ENCODE data around the gene NMNAT3. TPM values are rescaled to one million over a fixed set of nuclear protein-coding genes. Genes with fewer than 3 reads are reported as not detected.

The NMNAT3 gene
- total RNA-seq, 1 donor, result 1.8 TPM

DNA sequence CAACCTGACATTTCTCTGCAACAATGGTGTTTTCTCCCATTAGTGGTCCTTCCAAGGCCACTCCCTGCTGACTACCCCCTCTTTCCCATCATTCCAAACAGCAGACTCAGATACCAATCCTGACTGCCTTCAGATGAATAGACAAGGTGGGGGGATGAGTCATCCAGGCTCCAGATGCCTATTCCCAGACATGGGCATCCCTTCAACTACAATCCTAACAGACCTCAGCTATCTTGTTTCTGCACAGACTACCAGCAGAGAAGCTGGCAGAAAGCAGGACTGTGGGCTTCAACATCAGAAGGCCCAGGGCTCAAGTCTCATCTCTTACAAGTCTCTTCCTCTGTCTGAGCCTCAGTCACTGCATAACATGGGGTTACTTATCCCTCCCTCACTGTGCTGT lies 140.4 kb downstream of the NMNAT3 start:
- peak; percentile 80 for DNase-seq (ENCODE audit: low read depth)
- no peak overlapping the region for H3K4me3 ChIP-seq (ENCODE audit: low read depth, low read length)
- TF ChIP-seq, protein P1, sequence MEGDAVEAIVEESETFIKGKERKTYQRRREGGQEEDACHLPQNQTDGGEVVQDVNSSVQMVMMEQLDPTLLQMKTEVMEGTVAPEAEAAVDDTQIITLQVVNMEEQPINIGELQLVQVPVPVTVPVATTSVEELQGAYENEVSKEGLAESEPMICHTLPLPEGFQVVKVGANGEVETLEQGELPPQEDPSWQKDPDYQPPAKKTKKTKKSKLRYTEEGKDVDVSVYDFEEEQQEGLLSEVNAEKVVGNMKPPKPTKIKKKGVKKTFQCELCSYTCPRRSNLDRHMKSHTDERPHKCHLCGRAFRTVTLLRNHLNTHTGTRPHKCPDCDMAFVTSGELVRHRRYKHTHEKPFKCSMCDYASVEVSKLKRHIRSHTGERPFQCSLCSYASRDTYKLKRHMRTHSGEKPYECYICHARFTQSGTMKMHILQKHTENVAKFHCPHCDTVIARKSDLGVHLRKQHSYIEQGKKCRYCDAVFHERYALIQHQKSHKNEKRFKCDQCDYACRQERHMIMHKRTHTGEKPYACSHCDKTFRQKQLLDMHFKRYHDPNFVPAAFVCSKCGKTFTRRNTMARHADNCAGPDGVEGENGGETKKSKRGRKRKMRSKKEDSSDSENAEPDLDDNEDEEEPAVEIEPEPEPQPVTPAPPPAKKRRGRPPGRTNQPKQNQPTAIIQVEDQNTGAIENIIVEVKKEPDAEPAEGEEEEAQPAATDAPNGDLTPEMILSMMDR (IDR thresholded peaks at IDR 0.05; ENCODE audit: insufficient read depth, low read length), result no peak

DNA sequence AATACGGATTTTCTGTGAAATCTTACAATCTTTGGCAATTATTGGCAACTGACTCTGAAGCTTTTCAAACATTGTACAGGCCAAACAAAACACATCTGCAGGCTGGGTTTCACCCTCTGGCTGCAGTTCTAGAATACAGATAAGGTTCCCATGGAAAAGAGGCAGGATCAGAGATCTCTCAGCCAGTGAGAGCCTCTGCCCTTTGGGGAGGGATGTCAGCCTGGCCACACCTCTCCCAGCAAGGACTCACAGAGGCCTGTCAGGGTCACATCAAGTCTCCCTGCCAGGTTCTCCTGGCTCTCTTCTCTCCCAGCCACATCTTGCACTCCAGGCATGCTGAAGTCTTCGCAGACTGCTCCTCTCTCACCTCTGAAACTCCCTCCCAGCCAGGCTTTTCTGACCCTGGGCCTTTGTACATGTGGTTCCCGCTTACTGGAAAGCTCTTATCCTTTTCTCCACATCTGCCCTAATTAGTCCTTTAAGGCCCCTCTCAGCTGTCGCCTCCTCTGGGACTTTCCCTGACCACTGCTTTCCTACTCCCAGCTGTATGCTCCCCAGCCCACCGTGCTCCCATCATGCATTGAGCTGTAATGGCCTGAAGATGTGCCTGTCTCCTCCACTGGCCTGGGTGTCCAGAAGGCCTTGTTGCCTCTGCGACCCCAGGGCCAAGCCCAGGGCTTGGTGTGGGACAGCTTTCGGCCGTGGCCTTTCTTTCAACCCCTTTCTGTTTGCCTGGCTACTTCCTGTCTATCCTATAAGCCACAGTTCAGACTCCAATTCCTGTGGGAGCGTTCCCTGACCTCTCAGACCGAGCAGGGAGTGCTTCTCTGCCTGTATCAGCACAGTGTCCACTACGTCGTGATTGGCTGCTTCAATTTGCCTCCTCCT lies 142.5 kb downstream of the NMNAT3 start:
- H3K4me3 ChIP-seq (ENCODE audit: low read depth, low read length), result no peak overlapping the region
- TF ChIP-seq, protein P1 (IDR thresholded peaks at IDR 0.05; ENCODE audit: insufficient read depth, low read length), result no peak
- DNase-seq (ENCODE audit: low read depth), result peak; percentile 97

DNA sequence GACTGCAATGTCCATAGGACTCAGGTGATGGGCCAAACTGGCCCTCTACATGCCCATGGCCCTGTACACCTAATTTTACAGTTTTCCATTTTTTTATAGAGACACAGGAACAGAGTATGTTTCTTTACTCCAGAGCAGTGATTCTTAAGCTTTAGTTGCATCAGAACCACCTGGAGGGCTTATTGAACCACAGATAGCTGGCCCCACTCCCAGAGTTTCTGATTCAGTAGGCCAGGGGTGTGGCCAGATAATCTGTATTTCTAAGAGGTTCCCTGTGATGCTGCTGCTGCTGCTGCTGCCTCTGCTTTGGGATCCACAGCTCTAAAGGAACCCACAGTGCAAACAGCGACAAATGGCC lies 143.3 kb downstream of the NMNAT3 start:
- H3K4me3 ChIP-seq (ENCODE audit: low read depth, low read length), result peak overlapping the region; percentile 19
- TF ChIP-seq, protein P1 (IDR thresholded peaks at IDR 0.05; ENCODE audit: insufficient read depth, low read length), result no peak
- DNase-seq (ENCODE audit: low read depth), result peak; percentile 96

DNA sequence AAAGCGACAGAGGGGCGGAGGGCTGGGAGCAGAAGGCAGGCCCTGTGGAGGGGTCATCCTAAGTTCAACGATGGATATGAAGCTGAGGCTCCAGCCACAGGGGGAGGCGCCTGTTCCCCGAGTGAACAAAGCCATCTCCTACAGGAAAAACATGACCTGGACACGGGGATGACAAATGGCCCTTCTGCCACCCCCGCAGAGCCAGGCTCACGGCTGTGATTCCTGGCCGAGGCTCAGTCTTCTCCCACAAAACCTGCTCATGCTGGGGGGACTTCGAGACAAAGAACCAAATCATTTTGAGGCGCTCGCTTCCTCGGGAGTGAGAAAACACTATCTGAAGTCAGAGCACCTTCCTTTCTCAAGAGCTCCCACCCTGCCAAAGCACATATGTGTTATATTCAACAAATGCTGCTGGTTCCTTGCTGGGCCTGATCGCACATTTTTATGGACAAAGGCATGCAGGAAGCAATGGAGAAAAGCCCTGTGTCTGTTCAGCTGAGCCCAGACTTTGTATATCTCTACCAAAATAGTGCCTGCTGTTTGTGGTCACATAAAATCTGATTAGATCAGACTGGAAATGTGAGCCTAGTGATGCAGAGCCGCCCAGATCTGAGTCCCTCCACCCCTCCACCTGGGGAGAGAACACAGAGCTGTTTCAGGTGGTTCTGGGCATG lies 143.9 kb downstream of the NMNAT3 start:
- TF ChIP-seq, protein P1 (IDR thresholded peaks at IDR 0.05; ENCODE audit: insufficient read depth, low read length), result no peak
- peak; percentile 72 for DNase-seq (ENCODE audit: low read depth)
- H3K4me3 ChIP-seq (ENCODE audit: low read depth, low read length), result peak overlapping the region; percentile 19

DNA sequence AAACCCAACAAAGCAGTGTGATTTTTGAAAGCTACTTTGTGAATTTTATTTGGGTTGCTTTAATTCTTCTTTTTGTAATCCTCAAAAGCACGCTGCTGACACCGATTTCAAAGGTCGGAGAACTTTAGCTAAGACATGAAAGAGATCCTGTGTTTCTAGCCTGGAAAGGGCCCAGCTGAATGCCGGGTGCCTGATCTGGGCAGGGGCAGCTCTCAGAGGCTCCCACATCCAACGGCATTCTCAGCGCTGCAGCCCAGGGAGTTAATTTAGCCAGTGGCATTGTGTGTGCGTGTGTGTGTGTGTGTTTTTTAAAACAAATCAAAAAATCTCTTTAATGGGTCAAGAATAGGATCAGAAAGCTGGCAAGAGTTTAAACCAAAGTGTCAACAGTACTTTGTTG lies 144.8 kb downstream of the NMNAT3 start:
- peak; percentile 33 for DNase-seq (ENCODE audit: low read depth)
- TF ChIP-seq, protein P1 (IDR thresholded peaks at IDR 0.05; ENCODE audit: insufficient read depth, low read length), result no peak

DNA sequence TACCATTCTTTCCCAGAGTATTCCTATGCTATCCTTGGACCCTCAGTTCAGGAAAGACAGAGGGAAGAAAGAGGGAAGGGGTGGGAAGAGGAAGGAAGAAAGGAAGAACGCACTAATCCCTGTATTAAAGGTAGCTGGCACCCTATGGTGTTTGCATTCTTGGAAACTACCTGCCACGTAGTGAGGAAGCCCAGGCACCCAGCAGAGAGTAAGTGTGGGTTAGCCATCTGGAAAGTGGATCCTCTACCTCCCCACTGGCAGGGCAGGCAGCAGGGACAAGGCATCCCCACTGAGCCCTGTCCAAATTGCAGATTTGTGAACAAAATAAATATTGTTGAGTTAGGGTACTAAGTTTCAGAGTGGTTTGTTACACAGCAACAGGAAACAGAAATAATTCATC lies 147.1 kb downstream of the NMNAT3 start:
- DNase-seq (ENCODE audit: low read depth), result no peak
- TF ChIP-seq, protein P1 (IDR thresholded peaks at IDR 0.05; ENCODE audit: insufficient read depth, low read length), result no peak
- no peak overlapping the region for H3K4me3 ChIP-seq (ENCODE audit: low read depth, low read length)

More for the DNA sequence above, 144.8 kb downstream of the NMNAT3 start:
- H3K4me3 ChIP-seq (ENCODE audit: low read depth, low read length), result no peak overlapping the region

Measured in fibroblast of the aortic adventitia (primary cell).